Naive thymus-derived CD8-positive, alpha-beta T cell (primary cell): ENCODE measurements around the gene TSHZ1. TPM values are rescaled to one million over a fixed set of nuclear protein-coding genes. Genes with fewer than 3 reads are reported as not detected.

ENCODE experiments used
- ATAC-seq, 2 donors: fragments of 150-1000 bp; cut with Tn5 transposase in 1 of 2; sonication (Bioruptor Pico), chemical (Tn5 transposase) in 1 of 2; 1 replicate in 1 of 2; 2 replicates in 1 of 2; pipeline ENCODE4 v1.10.0; 2021; ENCODE audit warnings: mild to moderate bottlenecking in 2 of 2, moderate library complexity in 2 of 2
- POLR2A ChIA-PET: fragments of 350-600 bp; sonication (Branson Sonifier 250); formaldehyde crosslinking; loops from one replicate; lab custom pipeline; 2021; ENCODE audit warnings: antibody characterized with exemption; lab: Charles Lee
- DNase-seq, 10 donors: peaks; one replicate each; pipeline versions ENCODE4 v3.0.0 to v3.0.0-alpha.2; 2020 to 2022
- H3K27ac Mint-ChIP-seq, 10 donors: one replicate each; pipeline ENCODE4 v1.8.0; 2020 to 2022; ENCODE audit warnings: mild to moderate bottlenecking in 10 of 10, mixed read lengths in 10 of 10, moderate library complexity in 4 of 10, inconsistent platforms in 1 of 10
- H3K27me3 Mint-ChIP-seq, 5 donors: one replicate each; pipeline ENCODE4 v1.8.0; 2021 to 2022; ENCODE audit warnings: mixed read lengths in 5 of 5
- H3K36me3 Mint-ChIP-seq, 3 donors: one replicate each; pipeline ENCODE4 v1.8.0; 2020 to 2022; ENCODE audit warnings: mixed read lengths in 3 of 3, mild to moderate bottlenecking in 2 of 3, inconsistent platforms in 1 of 3
- H3K4me1 Mint-ChIP-seq, 4 donors: one replicate each; pipeline ENCODE4 v1.8.0; 2021 to 2022; ENCODE audit warnings: mixed read lengths in 4 of 4
- H3K4me3 Mint-ChIP-seq, 10 donors: one replicate each; pipeline ENCODE4 v1.8.0; 2020 to 2022; ENCODE audit warnings: mild to moderate bottlenecking in 10 of 10, mixed read lengths in 10 of 10, moderate library complexity in 6 of 10, inconsistent platforms in 1 of 10
- H3K9me3 Mint-ChIP-seq, 9 donors: one replicate each; pipeline ENCODE4 v1.8.0; 2020 to 2022; ENCODE audit warnings: mixed read lengths in 9 of 9, mild to moderate bottlenecking in 3 of 9, inconsistent platforms in 1 of 9, moderate library complexity in 1 of 9
- polyA plus RNA-seq, 3 donors: library from polyadenylated mRNA; unstranded; fragments of 300-500 nt; fragmentation: Illumina TruSeq; gene quantifications; one replicate each; pipeline ENCODE4 v1.2.3, GENCODE V29; 2021
- total RNA-seq, 8 experiments: library from RNA in 2 of 8; stranded (reverse) in 2 of 8; gene quantifications; one replicate each; pipeline ENCODE4 v1.2.3 and lab custom pipeline; 2021 to 2026

The TSHZ1 gene
- total and polyA plus RNA-seq, 5 experiments from 2014 or later: 2.8 to 33.6 (median 7.1) TPM

GRCh38 chr18:75247611-75248421, 37.2 kb downstream of the TSHZ1 start:
- POLR2A ChIA-PET: interaction anchor here (1.0 to 9.1 kb wide), 3 partner anchors 19 to 177 kb away, joined by 3 to 93 read pairs (median 6); partner anchors contain the start of genes PTGR3 and TSHZ1
- Mint-ChIP-seq H3K27ac (peak overlapping the region; percentile 89 to 98 (median 95)), H3K4me3 (peak overlapping the region; percentile 80 to 93 (median 89)), H3K27me3 (no peaks in the 10 kb centered on the region), H3K36me3 (no peaks in the 10 kb centered on the region), H3K4me1 (peaks cover 36 to 85% (median 80%) of the 10 kb centered on the region in 4 donors), H3K9me3 (no peaks in the 10 kb centered on the region)
- ATAC-seq (peak; percentile 54 to 64), DNase-seq (peak in 3 of 10 donors; percentile 52 to 58 (median 55))

- Mint-ChIP-seq H3K27ac (peak overlapping the region; percentile 89 to 98 (median 95)), H3K4me3 (peak overlapping the region; percentile 80 to 93 (median 89)), H3K4me1 (peaks cover 34 to 86% (median 79%) of the 10 kb centered on the region in 4 donors), H3K9me3 (no peaks in the 10 kb centered on the region), H3K36me3 (no peaks in the 10 kb centered on the region), H3K27me3 (no peaks in the 10 kb centered on the region)
- ATAC-seq (no peak), DNase-seq (no peak)
- POLR2A ChIA-PET: interaction anchor here (1.4 to 9.1 kb wide), 2 partner anchors 20 to 39 kb away, joined by 6 to 93 read pairs; partner anchors contain the start of genes PTGR3 and TSHZ1
These were observed 38.0 kb downstream of the TSHZ1 start for GRCh38 chr18:75248426-75249174.

DNA sequence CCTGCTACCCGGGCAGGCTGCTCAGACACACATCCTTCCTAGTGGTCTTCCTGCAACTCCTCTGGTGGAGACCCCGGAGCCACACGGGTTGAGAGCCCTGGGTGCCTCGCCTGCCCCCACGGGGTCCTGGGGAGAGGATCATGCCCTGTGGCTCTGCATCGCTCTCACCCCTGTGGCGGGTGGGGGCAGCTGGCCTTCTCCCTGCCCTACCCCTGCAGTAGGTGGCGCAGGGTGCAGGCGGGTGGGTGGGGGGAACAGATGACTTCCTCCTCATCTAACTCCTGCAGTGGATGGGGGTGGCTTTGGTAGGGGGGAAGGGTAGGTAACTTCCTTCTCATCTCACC, 38.5 kb downstream of the TSHZ1 start:
- peak overlapping the region in 9 of 10 donors; percentile 63 to 97 (median 93) for H3K27ac Mint-ChIP-seq
- POLR2A ChIA-PET: interaction anchor here (9.1 kb wide), 1 partner anchor 39 kb away, joined by 93 read pairs; the partner anchor contains the start of genes PTGR3 and TSHZ1
- H3K9me3 Mint-ChIP-seq: no peaks in the 10 kb centered on the region
- ATAC-seq: no peak
- H3K4me3 Mint-ChIP-seq: peak overlapping the region in 4 of 10 donors; percentile 20 to 87 (median 42)
- peaks cover 34 to 90% (median 80%) of the 10 kb centered on the region in 4 donors for H3K4me1 Mint-ChIP-seq
- no peaks in the 10 kb centered on the region for H3K27me3 Mint-ChIP-seq
- no peak for DNase-seq
- no peaks in the 10 kb centered on the region for H3K36me3 Mint-ChIP-seq

GRCh38 chr18:75249672-75250470, 39.3 kb downstream of the TSHZ1 start:
- peaks cover 32 to 90% (median 77%) of the 10 kb centered on the region in 4 donors for H3K4me1 Mint-ChIP-seq
- no peaks in the 10 kb centered on the region for H3K9me3 Mint-ChIP-seq
- POLR2A ChIA-PET: interaction anchor here (9.1 kb wide), 1 partner anchor 40 kb away, joined by 93 read pairs; the partner anchor contains the start of genes PTGR3 and TSHZ1
- ATAC-seq (peak in 1 of 2 donors; percentile 7), DNase-seq (peak in 4 of 10 donors; percentile 11 to 74 (median 27))
- H3K27me3 Mint-ChIP-seq: no peaks in the 10 kb centered on the region
- peak overlapping the region; percentile 42 to 97 (median 86) for H3K27ac Mint-ChIP-seq
- H3K4me3 Mint-ChIP-seq: peak overlapping the region in 8 of 10 donors; percentile 7 to 67 (median 29)
- no peaks in the 10 kb centered on the region for H3K36me3 Mint-ChIP-seq

DNA sequence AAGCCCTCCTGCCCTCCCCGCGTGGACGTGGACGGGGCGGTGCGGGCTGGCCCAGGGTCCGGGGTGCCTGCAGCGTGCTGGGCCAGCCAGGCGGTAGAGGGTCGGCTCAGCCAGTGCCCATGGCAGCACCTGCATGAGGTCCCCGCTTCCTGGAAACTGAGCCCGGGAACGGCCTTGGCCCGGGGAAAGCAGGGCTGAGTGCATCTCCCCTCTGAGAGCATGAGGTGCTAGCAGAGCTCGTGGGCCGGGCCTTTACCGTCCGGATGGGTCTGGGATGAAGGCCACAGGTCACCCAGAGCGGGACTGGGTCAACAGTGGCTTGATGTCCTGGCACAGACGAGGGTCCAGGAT, 39.8 kb downstream of the TSHZ1 start:
- Mint-ChIP-seq H3K9me3 (no peaks in the 10 kb centered on the region), H3K4me1 (peaks cover 35 to 91% (median 78%) of the 10 kb centered on the region in 4 donors), H3K27me3 (no peaks in the 10 kb centered on the region), H3K4me3 (peak overlapping the region in 2 of 10 donors; percentile 42 to 56), H3K27ac (peak overlapping the region in 6 of 10 donors; percentile 5 to 92 (median 48)), H3K36me3 (no peaks in the 10 kb centered on the region)
- ATAC-seq (no peak), DNase-seq (no peak)
- POLR2A ChIA-PET: interaction anchor here (0.8 to 0.9 kb wide), 2 partner anchors 14 to 37 kb away, joined by 3 read pairs; no protein-coding TSS in a partner anchor

GRCh38 chr18:75251466-75251865, 40.9 kb downstream of the TSHZ1 start:
- Mint-ChIP-seq H3K36me3 (no peaks in the 10 kb centered on the region), H3K4me1 (peaks cover 29 to 81% (median 76%) of the 10 kb centered on the region in 4 donors), H3K27ac (peak overlapping the region in 8 of 10 donors; percentile 5 to 92 (median 58)), H3K27me3 (no peaks in the 10 kb centered on the region), H3K9me3 (no peaks in the 10 kb centered on the region), H3K4me3 (no peak overlapping the region)
- POLR2A ChIA-PET: interaction anchor here (0.7 to 1.3 kb wide), 5 partner anchors 12 to 598 kb away, joined by 3 to 11 read pairs (median 4); partner anchors contain the start of gene TSHZ1
- no peak for DNase-seq
- no peak for ATAC-seq

DNA sequence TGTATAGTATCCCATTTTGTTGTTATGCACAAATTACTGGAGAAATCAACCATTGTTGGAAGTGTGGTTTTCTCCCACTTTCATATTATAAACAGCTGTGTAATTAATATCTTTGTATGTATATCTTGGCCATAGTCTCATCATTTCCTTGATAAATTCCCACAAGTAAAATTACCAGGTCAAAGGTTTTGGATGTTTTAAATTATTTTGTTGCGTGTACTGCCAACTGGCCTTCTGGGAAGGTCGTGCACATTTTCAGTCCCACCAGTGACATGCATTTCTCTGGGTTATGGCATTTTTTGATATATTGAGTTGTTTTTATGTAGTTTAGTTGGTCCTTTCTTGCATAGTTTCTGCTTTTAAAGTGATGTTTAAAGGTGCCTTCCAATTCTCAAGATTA, 41.5 kb downstream of the TSHZ1 start:
- Mint-ChIP-seq H3K4me3 (no peak overlapping the region), H3K9me3 (no peaks in the 10 kb centered on the region), H3K4me1 (peaks cover 28 to 80% (median 72%) of the 10 kb centered on the region in 4 donors), H3K36me3 (no peaks in the 10 kb centered on the region), H3K27me3 (no peaks in the 10 kb centered on the region), H3K27ac (peak overlapping the region in 3 of 10 donors; percentile 19 to 55 (median 45))
- ATAC-seq (no peak), DNase-seq (no peak)
- POLR2A ChIA-PET: interaction anchor here (1.3 kb wide), 1 partner anchor 42 kb away, joined by 11 read pairs; the partner anchor contains the start of gene TSHZ1

DNA sequence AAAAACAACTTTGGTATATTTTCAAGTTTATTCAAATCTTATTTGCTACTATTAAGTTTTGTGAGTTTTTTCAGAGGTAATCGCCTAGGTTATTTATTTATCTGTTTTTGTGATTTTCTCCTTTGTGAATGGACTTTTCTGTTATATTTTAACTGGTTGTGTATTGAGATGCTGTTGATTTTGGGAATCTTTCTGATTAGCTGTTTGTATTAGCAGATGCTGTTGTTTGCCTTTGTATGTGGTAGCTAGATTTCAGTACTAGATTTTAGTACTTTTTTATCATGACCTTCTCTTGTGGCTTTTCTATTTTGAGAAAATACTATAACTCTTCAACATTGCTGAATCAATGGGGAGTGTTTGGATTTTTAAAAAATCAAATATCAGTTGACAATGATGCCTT, 42.4 kb downstream of the TSHZ1 start:
- H3K27me3 Mint-ChIP-seq: no peaks in the 10 kb centered on the region
- POLR2A ChIA-PET: no interaction called here
- H3K27ac Mint-ChIP-seq: peak overlapping the region in 6 of 10 donors; percentile 17 to 69 (median 38)
- H3K9me3 Mint-ChIP-seq: no peaks in the 10 kb centered on the region
- DNase-seq (no peak), ATAC-seq (no peak)
- peak overlapping the region in 1 of 10 donors; percentile 11 for H3K4me3 Mint-ChIP-seq
- peaks cover 30 to 79% (median 71%) of the 10 kb centered on the region in 4 donors for H3K4me1 Mint-ChIP-seq
- no peaks in the 10 kb centered on the region for H3K36me3 Mint-ChIP-seq

- Mint-ChIP-seq H3K27ac (peak overlapping the region in 4 of 10 donors; percentile 11 to 69 (median 40)), H3K9me3 (no peaks in the 10 kb centered on the region), H3K27me3 (no peaks in the 10 kb centered on the region), H3K4me1 (peaks cover 30 to 74% (median 67%) of the 10 kb centered on the region in 4 donors), H3K4me3 (no peak overlapping the region), H3K36me3 (no peaks in the 10 kb centered on the region)
- POLR2A ChIA-PET: no interaction called here
- no peak for ATAC-seq
- no peak for DNase-seq
These were observed 43.2 kb downstream of the TSHZ1 start for GRCh38 chr18:75253784-75254183.

DNA sequence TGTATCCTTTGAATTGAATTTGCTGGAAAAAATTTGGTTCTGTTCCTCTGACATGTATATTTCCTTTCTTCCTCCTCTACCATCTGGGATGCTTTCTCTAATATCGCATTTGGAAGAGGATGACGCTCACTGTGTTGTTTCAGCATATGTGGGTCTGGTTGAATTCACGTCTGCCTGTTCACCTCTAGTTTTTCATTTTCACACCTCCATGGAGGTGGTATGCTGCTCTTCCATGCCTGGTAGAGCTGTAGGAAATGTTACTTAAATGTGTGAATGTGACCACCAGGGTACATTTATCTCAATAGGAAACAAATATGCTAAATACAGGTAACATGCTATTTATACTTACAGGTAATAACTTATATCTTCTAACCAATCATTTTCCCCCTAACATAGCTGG, 44.5 kb downstream of the TSHZ1 start:
- Mint-ChIP-seq H3K27ac (peak overlapping the region in 1 of 10 donors; percentile 9), H3K9me3 (no peaks in the 10 kb centered on the region), H3K36me3 (no peaks in the 10 kb centered on the region), H3K4me1 (peaks cover 26 to 63% (median 59%) of the 10 kb centered on the region in 4 donors), H3K27me3 (no peaks in the 10 kb centered on the region), H3K4me3 (peak overlapping the region in 1 of 10 donors; percentile 19)
- POLR2A ChIA-PET: interaction anchor here (1.4 kb wide), 1 partner anchor 45 kb away, joined by 4 read pairs; the partner anchor contains the start of gene TSHZ1
- no peak for ATAC-seq
- no peak for DNase-seq

- ATAC-seq (no peak), DNase-seq (no peak)
- no peak overlapping the region for H3K4me3 Mint-ChIP-seq
- no peak overlapping the region for H3K27ac Mint-ChIP-seq
- POLR2A ChIA-PET: interaction anchor here (1.0 kb wide), 1 partner anchor 47 kb away, joined by 3 read pairs; the partner anchor contains the start of gene PTGR3
- H3K27me3 Mint-ChIP-seq: no peaks in the 10 kb centered on the region
- H3K9me3 Mint-ChIP-seq: no peaks in the 10 kb centered on the region
- peaks cover 26 to 66% (median 60%) of the 10 kb centered on the region in 4 donors for H3K4me1 Mint-ChIP-seq
- H3K36me3 Mint-ChIP-seq: peaks cover 0 to 5% (median 0%) of the 10 kb centered on the region in 3 donors
These were observed 45.8 kb downstream of the TSHZ1 start for GRCh38 chr18:75256376-75256775.
